ENCODE results near the gene TANK. TPM values are rescaled to one million over a fixed set of nuclear protein-coding genes. Genes with fewer than 3 reads are reported as not detected.

Gene TANK
- total and polyA plus RNA-seq, 2 of the 13 experiments (the other 11 are each of a cell fraction or from before 2014, with no cell fraction given): 66.9 to 96.1 TPM

DNA sequence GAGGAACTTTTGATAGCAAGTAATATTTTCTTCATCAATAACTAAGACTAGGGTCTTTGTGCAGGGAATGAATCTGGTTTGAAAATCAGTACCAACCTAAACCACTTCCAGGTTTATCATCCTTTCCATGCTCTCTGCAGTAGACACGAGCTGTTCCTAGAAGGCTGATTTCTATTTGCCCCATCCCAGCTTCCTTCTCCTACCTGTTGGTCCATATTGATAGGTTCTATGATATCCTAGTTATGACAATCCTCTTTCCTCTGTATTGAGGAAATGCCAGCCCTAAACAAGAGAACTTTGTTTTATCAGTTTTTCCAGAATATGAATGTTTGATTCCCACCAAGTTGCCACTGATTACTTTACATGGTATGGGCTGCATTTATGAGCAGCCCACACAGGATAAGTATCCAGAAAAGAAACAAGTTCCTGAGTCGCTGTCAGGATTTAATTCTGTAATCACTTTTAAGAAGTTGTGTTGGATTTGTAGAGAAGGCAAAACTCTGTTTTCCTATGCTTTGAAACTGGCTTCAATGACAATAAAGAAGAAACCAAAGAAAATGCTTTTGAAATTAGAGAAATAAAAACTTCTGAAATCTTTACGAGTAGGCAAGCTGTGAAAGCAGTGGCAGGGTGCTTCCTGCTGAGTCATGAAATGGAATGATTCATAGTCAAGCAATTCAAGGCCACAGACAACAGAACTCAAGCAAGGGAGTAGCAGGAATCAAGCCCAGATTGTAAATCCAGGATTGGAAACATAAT, 37.3 kb upstream of the TANK start (continued):
- TF ChIP-seq SOX5 (CRISPR knock-in tag; IDR thresholded peaks at IDR 0.05; ENCODE audit: borderline replicate concordance) (0 out of 2 replicates have a peak, but pooled peaks have one; percentile 28), KMT2A (CRISPR knock-in tag; IDR thresholded peaks at IDR 0.05) (no peak), CAMTA2 (CRISPR knock-in tag; IDR thresholded peaks at IDR 0.05; ENCODE audit: borderline replicate concordance) (no peak), ZNF20 (CRISPR knock-in tag; IDR thresholded peaks at IDR 0.05) (no peak), SP140L (CRISPR knock-in tag; IDR thresholded peaks at IDR 0.05; ENCODE audit: borderline replicate concordance) (0 out of 2 replicates have a peak, but pooled peaks have one; percentile 11), YEATS4 (CRISPR knock-in tag; IDR thresholded peaks at IDR 0.05; ENCODE audit: borderline replicate concordance) (no peak), PRPF4 (IDR thresholded peaks at IDR 0.05; ENCODE audit: low read depth, low read length, poor library complexity, severe bottlenecking) (no peak), TGIF2 (CRISPR knock-in tag; IDR thresholded peaks at IDR 0.05) (no peak), HNRNPLL (IDR thresholded peaks at IDR 0.05; ENCODE audit: low read depth, low read length, poor library complexity, severe bottlenecking) (no peak), ZBTB1 (CRISPR knock-in tag; IDR thresholded peaks at IDR 0.05; ENCODE audit: borderline replicate concordance) (no peak)
- TF ChIP-seq, protein P1, sequence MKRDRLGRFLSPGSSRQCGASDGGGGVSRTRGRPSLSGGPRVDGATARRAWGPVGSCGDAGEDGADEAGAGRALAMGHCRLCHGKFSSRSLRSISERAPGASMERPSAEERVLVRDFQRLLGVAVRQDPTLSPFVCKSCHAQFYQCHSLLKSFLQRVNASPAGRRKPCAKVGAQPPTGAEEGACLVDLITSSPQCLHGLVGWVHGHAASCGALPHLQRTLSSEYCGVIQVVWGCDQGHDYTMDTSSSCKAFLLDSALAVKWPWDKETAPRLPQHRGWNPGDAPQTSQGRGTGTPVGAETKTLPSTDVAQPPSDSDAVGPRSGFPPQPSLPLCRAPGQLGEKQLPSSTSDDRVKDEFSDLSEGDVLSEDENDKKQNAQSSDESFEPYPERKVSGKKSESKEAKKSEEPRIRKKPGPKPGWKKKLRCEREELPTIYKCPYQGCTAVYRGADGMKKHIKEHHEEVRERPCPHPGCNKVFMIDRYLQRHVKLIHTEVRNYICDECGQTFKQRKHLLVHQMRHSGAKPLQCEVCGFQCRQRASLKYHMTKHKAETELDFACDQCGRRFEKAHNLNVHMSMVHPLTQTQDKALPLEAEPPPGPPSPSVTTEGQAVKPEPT (CRISPR knock-in tag; IDR thresholded peaks at IDR 0.05; ENCODE audit: low read depth): no peak
- TF ChIP-seq, protein P2, sequence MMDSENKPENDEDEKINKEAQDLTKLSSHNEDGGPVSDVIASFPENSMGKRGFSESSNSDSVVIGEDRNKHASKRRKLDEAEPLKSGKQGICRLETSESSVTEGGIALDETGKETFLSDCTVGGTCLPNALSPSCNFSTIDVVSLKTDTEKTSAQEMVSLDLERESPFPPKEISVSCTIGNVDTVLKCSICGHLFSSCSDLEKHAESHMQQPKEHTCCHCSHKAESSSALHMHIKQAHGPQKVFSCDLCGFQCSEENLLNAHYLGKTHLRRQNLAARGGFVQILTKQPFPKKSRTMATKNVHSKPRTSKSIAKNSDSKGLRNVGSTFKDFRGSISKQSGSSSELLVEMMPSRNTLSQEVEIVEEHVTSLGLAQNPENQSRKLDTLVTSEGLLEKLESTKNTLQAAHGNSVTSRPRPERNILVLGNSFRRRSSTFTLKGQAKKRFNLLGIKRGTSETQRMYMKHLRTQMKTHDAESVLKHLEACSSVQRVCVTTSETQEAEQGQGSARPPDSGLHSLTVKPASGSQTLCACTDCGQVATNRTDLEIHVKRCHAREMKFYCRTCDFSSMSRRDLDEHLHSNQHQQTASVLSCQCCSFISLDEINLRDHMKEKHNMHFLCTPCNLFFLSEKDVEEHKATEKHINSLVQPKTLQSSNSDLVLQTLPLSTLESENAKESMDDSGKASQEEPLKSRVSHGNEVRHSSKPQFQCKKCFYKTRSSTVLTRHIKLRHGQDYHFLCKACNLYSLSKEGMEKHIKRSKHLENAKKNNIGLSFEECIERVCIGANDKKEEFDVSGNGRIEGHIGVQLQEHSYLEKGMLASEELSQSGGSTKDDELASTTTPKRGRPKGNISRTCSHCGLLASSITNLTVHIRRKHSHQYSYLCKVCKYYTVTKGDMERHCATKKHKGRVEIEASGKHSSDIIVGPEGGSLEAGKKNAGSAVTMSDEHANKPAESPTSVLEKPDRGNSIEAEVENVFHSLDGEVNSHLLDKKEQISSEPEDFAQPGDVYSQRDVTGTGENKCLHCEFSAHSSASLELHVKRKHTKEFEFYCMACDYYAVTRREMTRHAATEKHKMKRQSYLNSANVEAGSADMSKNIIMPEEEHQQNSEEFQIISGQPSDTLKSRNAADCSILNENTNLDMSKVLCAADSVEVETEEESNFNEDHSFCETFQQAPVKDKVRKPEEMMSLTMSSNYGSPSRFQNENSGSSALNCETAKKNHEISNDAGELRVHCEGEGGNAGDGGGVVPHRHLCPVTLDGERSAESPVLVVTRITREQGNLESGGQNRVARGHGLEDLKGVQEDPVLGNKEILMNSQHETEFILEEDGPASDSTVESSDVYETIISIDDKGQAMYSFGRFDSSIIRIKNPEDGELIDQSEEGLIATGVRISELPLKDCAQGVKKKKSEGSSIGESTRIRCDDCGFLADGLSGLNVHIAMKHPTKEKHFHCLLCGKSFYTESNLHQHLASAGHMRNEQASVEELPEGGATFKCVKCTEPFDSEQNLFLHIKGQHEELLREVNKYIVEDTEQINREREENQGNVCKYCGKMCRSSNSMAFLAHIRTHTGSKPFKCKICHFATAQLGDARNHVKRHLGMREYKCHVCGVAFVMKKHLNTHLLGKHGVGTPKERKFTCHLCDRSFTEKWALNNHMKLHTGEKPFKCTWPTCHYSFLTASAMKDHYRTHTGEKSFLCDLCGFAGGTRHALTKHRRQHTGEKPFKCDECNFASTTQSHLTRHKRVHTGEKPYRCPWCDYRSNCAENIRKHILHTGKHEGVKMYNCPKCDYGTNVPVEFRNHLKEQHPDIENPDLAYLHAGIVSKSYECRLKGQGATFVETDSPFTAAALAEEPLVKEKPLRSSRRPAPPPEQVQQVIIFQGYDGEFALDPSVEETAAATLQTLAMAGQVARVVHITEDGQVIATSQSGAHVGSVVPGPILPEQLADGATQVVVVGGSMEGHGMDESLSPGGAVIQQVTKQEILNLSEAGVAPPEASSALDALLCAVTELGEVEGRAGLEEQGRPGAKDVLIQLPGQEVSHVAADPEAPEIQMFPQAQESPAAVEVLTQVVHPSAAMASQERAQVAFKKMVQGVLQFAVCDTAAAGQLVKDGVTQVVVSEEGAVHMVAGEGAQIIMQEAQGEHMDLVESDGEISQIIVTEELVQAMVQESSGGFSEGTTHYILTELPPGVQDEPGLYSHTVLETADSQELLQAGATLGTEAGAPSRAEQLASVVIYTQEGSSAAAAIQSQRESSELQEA (CRISPR knock-in tag; IDR thresholded peaks at IDR 0.05; ENCODE audit: not compliant biosample characterization): no peak
- TF ChIP-seq, protein P3, sequence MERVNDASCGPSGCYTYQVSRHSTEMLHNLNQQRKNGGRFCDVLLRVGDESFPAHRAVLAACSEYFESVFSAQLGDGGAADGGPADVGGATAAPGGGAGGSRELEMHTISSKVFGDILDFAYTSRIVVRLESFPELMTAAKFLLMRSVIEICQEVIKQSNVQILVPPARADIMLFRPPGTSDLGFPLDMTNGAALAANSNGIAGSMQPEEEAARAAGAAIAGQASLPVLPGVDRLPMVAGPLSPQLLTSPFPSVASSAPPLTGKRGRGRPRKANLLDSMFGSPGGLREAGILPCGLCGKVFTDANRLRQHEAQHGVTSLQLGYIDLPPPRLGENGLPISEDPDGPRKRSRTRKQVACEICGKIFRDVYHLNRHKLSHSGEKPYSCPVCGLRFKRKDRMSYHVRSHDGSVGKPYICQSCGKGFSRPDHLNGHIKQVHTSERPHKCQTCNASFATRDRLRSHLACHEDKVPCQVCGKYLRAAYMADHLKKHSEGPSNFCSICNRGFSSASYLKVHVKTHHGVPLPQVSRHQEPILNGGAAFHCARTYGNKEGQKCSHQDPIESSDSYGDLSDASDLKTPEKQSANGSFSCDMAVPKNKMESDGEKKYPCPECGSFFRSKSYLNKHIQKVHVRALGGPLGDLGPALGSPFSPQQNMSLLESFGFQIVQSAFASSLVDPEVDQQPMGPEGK (CRISPR knock-in tag; IDR thresholded peaks at IDR 0.05): no peak
- TF ChIP-seq, protein P4, sequence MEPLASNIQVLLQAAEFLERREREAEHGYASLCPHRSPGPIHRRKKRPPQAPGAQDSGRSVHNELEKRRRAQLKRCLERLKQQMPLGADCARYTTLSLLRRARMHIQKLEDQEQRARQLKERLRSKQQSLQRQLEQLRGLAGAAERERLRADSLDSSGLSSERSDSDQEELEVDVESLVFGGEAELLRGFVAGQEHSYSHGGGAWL (CRISPR knock-in tag; IDR thresholded peaks at IDR 0.05): no peak

Measured in HepG2 (cell line).